ENCODE results near the gene MXI1. TPM values are rescaled to one million over a fixed set of nuclear protein-coding genes. Genes with fewer than 3 reads are reported as not detected.

MXI1 gene
- total and polyA plus RNA-seq, 2 experiments from 2014 or later: 5.1 to 8.5 TPM

- peaks cover 6% of the 10 kb centered on the region; the same call in 2 of the 3 replicates for H3K4me1 Mint-ChIP-seq
- Histone ChIP-seq H4K20me1 (replicated peaks; ENCODE audit: insufficient read depth) (no peaks in the 10 kb centered on the region), H3K4me1 (ENCODE audit: insufficient read depth) (peaks cover 3% of the 10 kb centered on the region; the same call in 1 of the 2 replicates), H3K4me3 (no peak overlapping the region), H3K79me2 (replicated peaks; ENCODE audit: insufficient read depth) (no peaks in the 10 kb centered on the region), H3K4me2 (no peak overlapping the region), H3K9me2 (ENCODE audit: insufficient read depth) (no peaks in the 10 kb centered on the region), H3F3A (replicated peaks; ENCODE audit: low read depth) (no peaks in the 10 kb centered on the region), H3K27ac (ENCODE audit: low read depth) (no peak overlapping the region), H2AFZ (no peak overlapping the region), H3K36me3 (ENCODE audit: insufficient read depth) (no peaks in the 10 kb centered on the region), H3K27me3 (ENCODE audit: insufficient read depth) (no peaks in the 10 kb centered on the region)
- H3K36me3 Mint-ChIP-seq (ENCODE audit: low read depth): no peaks in the 10 kb centered on the region; the same call in 2 of the 3 replicates
- no peak for TF ChIP-seq EZH2phosphoT487 (IDR thresholded peaks at IDR 0.05; ENCODE audit: unreplicated experiment)
- peaks cover 3% of the 10 kb centered on the region for H3K27me3 Mint-ChIP-seq (ENCODE audit: insufficient read depth, low read depth, poor library complexity)
- H3K9me3 Mint-ChIP-seq: peaks cover 5% of the 10 kb centered on the region; the same call in 1 of the 3 replicates
- ATAC-seq: no peak
- no peak overlapping the region for H3K4me3 Mint-ChIP-seq
- DNase-seq (ENCODE audit: low spot score): no peak
- H3K27ac Mint-ChIP-seq: no peak overlapping the region
These were observed 114.6 kb downstream of the MXI1 start for GRCh38 chr10:110321869-110322620.

- no peak for TF ChIP-seq REST (IDR thresholded peaks at IDR 0.05; ENCODE audit: unreplicated experiment)
- TF ChIP-seq ETS1 (IDR thresholded peaks at IDR 0.05): no peak
- Mint-ChIP-seq H3K4me1 (peaks cover 6% of the 10 kb centered on the region; the same call in 2 of the 3 replicates), H3K36me3 (ENCODE audit: low read depth) (peaks cover 2% of the 10 kb centered on the region), H3K27ac (no peak overlapping the region), H3K4me3 (no peak overlapping the region), H3K9me3 (peaks cover 7% of the 10 kb centered on the region), H3K27me3 (ENCODE audit: insufficient read depth, low read depth, poor library complexity) (peaks cover 3% of the 10 kb centered on the region)
- Histone ChIP-seq H3K4me1 (ENCODE audit: insufficient read depth) (peaks cover 3% of the 10 kb centered on the region; the same call in 1 of the 2 replicates), H3K36me3 (ENCODE audit: insufficient read depth) (no peaks in the 10 kb centered on the region), H3K27me3 (ENCODE audit: insufficient read depth) (no peaks in the 10 kb centered on the region), H3K4me2 (no peak overlapping the region), H3K9me2 (ENCODE audit: insufficient read depth) (0 out of 2 replicates have a peak, but pooled peaks cover under 1% of the 10 kb centered on the region), H2AFZ (no peak overlapping the region), H3K79me2 (replicated peaks; ENCODE audit: insufficient read depth) (no peaks in the 10 kb centered on the region), H3K4me3 (no peak overlapping the region), H3K27ac (ENCODE audit: low read depth) (no peak overlapping the region), H4K20me1 (replicated peaks; ENCODE audit: insufficient read depth) (no peaks in the 10 kb centered on the region), H3F3A (replicated peaks; ENCODE audit: low read depth) (no peaks in the 10 kb centered on the region)
- ATAC-seq (no peak), DNase-seq (ENCODE audit: low spot score) (no peak)
These were observed 116.1 kb downstream of the MXI1 start for GRCh38 chr10:110323503-110323902.

All from GM23338 (cell line).